ENCODE measurements around the gene FZD10.

GRCh38 chr12:130198026-130198662 is 35.9 kb downstream of the FZD10 start:
- TF ChIP-seq TAF7 (optimal IDR thresholded peaks at IDR 0.05; ENCODE audit: borderline replicate concordance, low read depth, low read length) = no peak
- TF ChIP-seq TCF12 (IDR thresholded peaks at IDR 0.05; ENCODE audit: low read depth, low read length) = no peak
- no peak for TF ChIP-seq CREB1 (IDR thresholded peaks at IDR 0.05)
- TF ChIP-seq POLR2AphosphoS5 (IDR thresholded peaks at IDR 0.05; ENCODE audit: low read depth, low read length) = no peak
- TF ChIP-seq SP1 (IDR thresholded peaks at IDR 0.05; ENCODE audit: low read depth, low read length) = no peak
- no peak for TF ChIP-seq EZH2 (IDR thresholded peaks at IDR 0.05; ENCODE audit: low read depth, low read length, severe bottlenecking)
- no peak for TF ChIP-seq JUND (IDR thresholded peaks at IDR 0.05; ENCODE audit: low read length)
- no peak for TF ChIP-seq ATF3 (IDR thresholded peaks at IDR 0.05; ENCODE audit: insufficient read depth, low read depth, low read length)
- TF ChIP-seq CTCF (IDR thresholded peaks at IDR 0.05; ENCODE audit: control extremely low read depth in 1 of 3, insufficient read depth in 1 of 3, low read depth in 1 of 3, low read length in 3 of 3) = no peak
- no peak for TF ChIP-seq RFX5 (IDR thresholded peaks at IDR 0.05; ENCODE audit: borderline replicate concordance, low read depth, low read length)
- no peak for TF ChIP-seq CEBPB (IDR thresholded peaks at IDR 0.05; ENCODE audit: low read depth, low read length)
- TF ChIP-seq SAP30 (IDR thresholded peaks at IDR 0.05; ENCODE audit: insufficient read depth, insufficient replicate concordance, low read length) = no peak
